Upper lobe of left lung (tissue), 6 donors: ENCODE results near the gene PDK1. TPM values are rescaled to one million over a fixed set of nuclear protein-coding genes. Genes with fewer than 3 reads are reported as not detected.

ENCODE experiments used
- ATAC-seq, 2 donors: fragments of 200-7000 bp; cut with Tn5 transposase; one replicate each; pipeline ENCODE4 v1.9.1; 2022; ENCODE audit warnings: mild to moderate bottlenecking in 2 of 2, moderate library complexity in 2 of 2; ENCODE audit not compliant: low FRiP score in 2 of 2
- DNase-seq, 2 donors: peaks; one replicate each; pipeline ENCODE4 v3.0.0-alpha.2; 2019 to 2020
- H3K27ac ChIP-seq, 4 donors: fragments of 200-600 bp; sonication (generic); one replicate each; pipeline ENCODE4 v1.5.1; 2016 to 2019
- H3K27me3 ChIP-seq, 4 donors: fragments of 200-600 bp; sonication (generic); one replicate each; pipeline ENCODE4 v1.5.1; 2017 to 2019
- H3K36me3 ChIP-seq, 4 donors: fragments of 200-600 bp; sonication (generic); one replicate each; pipeline ENCODE4 v1.5.1; 2016 to 2019
- H3K4me1 ChIP-seq, 4 donors: fragments of 200-600 bp; sonication (generic); one replicate each; pipeline ENCODE4 v1.5.1; 2018 to 2019
- H3K4me3 ChIP-seq, 4 donors: fragments of 200-600 bp; sonication (generic); one replicate each; pipeline ENCODE4 v1.5.1; 2017 to 2019; ENCODE audit warnings: mild to moderate bottlenecking in 2 of 4, moderate library complexity in 1 of 4
- H3K9me3 ChIP-seq, 4 donors: fragments of 200-600 bp; sonication (generic); one replicate each; pipeline ENCODE4 v1.5.1; 2018 to 2019
- CTCF ChIP-seq, 6 experiments: fragments of 450-650 bp in 4 of 6; fragments of 200-600 bp in 2 of 6; sonication (generic) in 2 of 6; IDR thresholded peaks; one replicate each; pipeline ENCODE4 v1.5.1; 2016 to 2019; ENCODE audit warnings: antibody characterized with exemption in 6 of 6
- EP300 ChIP-seq, 4 donors: sonication (generic); formaldehyde crosslinking; IDR thresholded peaks; one replicate each; pipeline ENCODE4 v1.5.1; 2017; ENCODE audit warnings: antibody characterized with exemption in 4 of 4, control low read depth in 2 of 4
- POLR2A ChIP-seq, 4 donors: fragments of 450-650 bp; IDR thresholded peaks; one replicate each; pipeline ENCODE4 v1.5.1; 2016 to 2017; ENCODE audit warnings: antibody characterized with exemption in 4 of 4, mild to moderate bottlenecking in 2 of 4
- POLR2AphosphoS5 ChIP-seq, 2 donors: sonication (generic); formaldehyde crosslinking; IDR thresholded peaks; one replicate each; pipeline ENCODE4 v1.5.1; 2017; ENCODE audit warnings: antibody characterized with exemption in 2 of 2
- WGBS, 2 donors: methylation state at CpG; one replicate each; pipeline ENCODE4 v1.1.5; 2017 to 2018; 5-methylcytosine and 5-hydroxymethylcytosine counted together
- total RNA-seq, 6 donors: library from RNA; depleted of rRNA in 4 of 6; stranded (reverse); fragments of >200 nt in 4 of 6; gene quantifications; one replicate each; pipeline versions ENCODE4 v1.1.0 to v1.2.1, GENCODE V29; 2016 to 2021
- donor health status: DM: no; HTN: no; CAD: no; lungs with moderate emphysema.
- donor health status: DM: no; HTN: yes; CAD: no; lungs with severe emphysema.

The PDK1 gene
- total RNA-seq, 6 donors from 2014 or later, result 5.6 to 40.9 (median 13.8) TPM

- ATAC-seq (no peak), DNase-seq (no peak)
- no peaks in the 10 kb centered on the region for H3K4me1 ChIP-seq
- no peaks in the 10 kb centered on the region for H3K27me3 ChIP-seq
- H3K4me3 ChIP-seq, result no peak overlapping the region
- no peaks in the 10 kb centered on the region for H3K36me3 ChIP-seq
- H3K9me3 ChIP-seq, result no peaks in the 10 kb centered on the region
- H3K27ac ChIP-seq, result no peak overlapping the region
- TF ChIP-seq CTCF (IDR thresholded peaks at IDR 0.05), result no peak
- no peak for TF ChIP-seq POLR2A (IDR thresholded peaks at IDR 0.05)
- TF ChIP-seq POLR2AphosphoS5 (IDR thresholded peaks at IDR 0.05), result no peak
- TF ChIP-seq EP300 (IDR thresholded peaks at IDR 0.05), result no peak
Measured at GRCh38 chr2:172630181-172630580, 74.3 kb downstream of the PDK1 start.

GRCh38 chr2:172634477-172634876 is 78.6 kb downstream of the PDK1 start:
- H3K4me1 ChIP-seq, result no peaks in the 10 kb centered on the region
- H3K4me3 ChIP-seq, result no peak overlapping the region
- H3K36me3 ChIP-seq, result no peaks in the 10 kb centered on the region
- WGBS, 2 donors, result 81 to 88% methylated on average over 3 of the region's 3 CpGs
- ATAC-seq, result no peak
- H3K27ac ChIP-seq, result no peak overlapping the region
- no peak for TF ChIP-seq CTCF (IDR thresholded peaks at IDR 0.05)
- no peak for TF ChIP-seq POLR2AphosphoS5 (IDR thresholded peaks at IDR 0.05)
- no peak for TF ChIP-seq POLR2A (IDR thresholded peaks at IDR 0.05)
- no peak for TF ChIP-seq EP300 (IDR thresholded peaks at IDR 0.05)
- no peaks in the 10 kb centered on the region for H3K9me3 ChIP-seq
- no peak for DNase-seq
- H3K27me3 ChIP-seq, result no peaks in the 10 kb centered on the region

GRCh38 chr2:172635548-172635947 is 79.7 kb downstream of the PDK1 start:
- no peaks in the 10 kb centered on the region for H3K4me1 ChIP-seq
- WGBS, 2 donors, result 93 to 96% methylated on average over 5 of the region's 5 CpGs
- no peak overlapping the region for H3K27ac ChIP-seq
- no peaks in the 10 kb centered on the region for H3K9me3 ChIP-seq
- TF ChIP-seq POLR2A (IDR thresholded peaks at IDR 0.05) (no peak), CTCF (IDR thresholded peaks at IDR 0.05) (no peak), POLR2AphosphoS5 (IDR thresholded peaks at IDR 0.05) (no peak), EP300 (IDR thresholded peaks at IDR 0.05) (no peak)
- H3K4me3 ChIP-seq, result no peak overlapping the region
- no peaks in the 10 kb centered on the region for H3K36me3 ChIP-seq
- H3K27me3 ChIP-seq, result no peaks in the 10 kb centered on the region
- DNase-seq (no peak), ATAC-seq (no peak)

GRCh38 chr2:172639256-172639655 is 83.4 kb downstream of the PDK1 start:
- TF ChIP-seq CTCF (IDR thresholded peaks at IDR 0.05), result no peak
- TF ChIP-seq EP300 (IDR thresholded peaks at IDR 0.05), result no peak
- TF ChIP-seq POLR2A (IDR thresholded peaks at IDR 0.05), result no peak
- TF ChIP-seq POLR2AphosphoS5 (IDR thresholded peaks at IDR 0.05), result no peak
- no peak for ATAC-seq

GRCh38 chr2:172639823-172640222 is 83.9 kb downstream of the PDK1 start:
- no peaks in the 10 kb centered on the region for H3K4me1 ChIP-seq
- no peaks in the 10 kb centered on the region for H3K27me3 ChIP-seq
- H3K9me3 ChIP-seq, result no peaks in the 10 kb centered on the region
- no peak overlapping the region for H3K27ac ChIP-seq
- ATAC-seq, result no peak
- WGBS, 2 donors, result 50 to 57% methylated on average over 2 of the region's 2 CpGs
- TF ChIP-seq EP300 (IDR thresholded peaks at IDR 0.05), result no peak
- TF ChIP-seq POLR2AphosphoS5 (IDR thresholded peaks at IDR 0.05), result no peak
- no peak for DNase-seq
- no peak overlapping the region for H3K4me3 ChIP-seq
- H3K36me3 ChIP-seq, result no peaks in the 10 kb centered on the region

More at GRCh38 chr2:172639256-172639655, 83.4 kb downstream of the PDK1 start:
- H3K9me3 ChIP-seq, result no peaks in the 10 kb centered on the region
- H3K27ac ChIP-seq, result no peak overlapping the region
- no peak overlapping the region for H3K4me3 ChIP-seq
- DNase-seq, result no peak
- no peaks in the 10 kb centered on the region for H3K36me3 ChIP-seq
- 48 to 62% methylated on average over 3 of the region's 3 CpGs for WGBS, 2 donors
- no peaks in the 10 kb centered on the region for H3K27me3 ChIP-seq
- H3K4me1 ChIP-seq, result no peaks in the 10 kb centered on the region
